Measurements from ENCODE around the gene ZFYVE9. TPM values are rescaled to one million over a fixed set of nuclear protein-coding genes. Genes with fewer than 3 reads are reported as not detected.

The ZFYVE9 gene
- total and polyA plus RNA-seq, 2 of the 13 experiments (the other 11 are each of a cell fraction or from before 2014, with no cell fraction given): 9.2 to 19.8 TPM

DNA sequence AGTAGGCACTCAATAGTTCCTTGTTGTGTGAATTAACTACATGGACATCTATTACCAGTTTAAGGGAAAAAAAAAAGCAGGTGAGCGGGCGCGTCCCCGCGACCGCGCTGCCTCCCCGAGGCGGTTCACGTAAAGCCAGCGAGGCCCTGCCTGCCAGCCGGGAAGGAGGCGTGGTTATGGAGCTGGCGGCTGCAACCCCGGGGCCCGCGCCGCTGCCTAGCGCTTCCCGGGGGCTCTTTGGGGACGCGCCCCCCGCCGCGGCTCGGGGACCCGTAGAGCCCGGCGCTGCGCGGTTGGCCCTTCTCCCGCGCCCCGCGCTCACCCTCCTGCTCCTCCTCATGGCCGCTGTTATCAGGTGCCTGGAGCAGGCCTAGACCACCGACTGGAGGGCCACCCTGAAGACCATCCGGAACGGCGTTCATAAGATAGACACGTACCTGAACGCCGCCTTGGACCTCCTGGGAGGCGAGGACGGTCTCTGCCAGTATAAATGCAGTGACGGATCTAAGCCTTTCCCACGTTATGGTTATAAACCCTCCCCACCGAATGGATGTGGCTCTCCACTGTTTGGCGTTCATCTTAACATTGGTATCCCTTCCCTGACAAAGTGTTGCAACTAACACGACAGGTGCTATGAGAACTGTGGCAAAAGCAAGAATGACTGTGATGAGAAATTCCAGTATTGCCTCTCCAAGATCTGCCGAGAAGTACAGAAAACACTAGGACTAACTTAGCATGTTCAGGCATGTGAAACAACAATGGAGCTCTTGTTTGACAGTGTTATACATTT is 226.7 kb downstream of the ZFYVE9 start (continued):
- TF ChIP-seq, protein P1, sequence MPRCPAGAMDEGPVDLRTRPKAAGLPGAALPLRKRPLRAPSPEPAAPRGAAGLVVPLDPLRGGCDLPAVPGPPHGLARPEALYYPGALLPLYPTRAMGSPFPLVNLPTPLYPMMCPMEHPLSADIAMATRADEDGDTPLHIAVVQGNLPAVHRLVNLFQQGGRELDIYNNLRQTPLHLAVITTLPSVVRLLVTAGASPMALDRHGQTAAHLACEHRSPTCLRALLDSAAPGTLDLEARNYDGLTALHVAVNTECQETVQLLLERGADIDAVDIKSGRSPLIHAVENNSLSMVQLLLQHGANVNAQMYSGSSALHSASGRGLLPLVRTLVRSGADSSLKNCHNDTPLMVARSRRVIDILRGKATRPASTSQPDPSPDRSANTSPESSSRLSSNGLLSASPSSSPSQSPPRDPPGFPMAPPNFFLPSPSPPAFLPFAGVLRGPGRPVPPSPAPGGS (CRISPR knock-in tag; IDR thresholded peaks at IDR 0.05): peak; percentile 79; the same call in 1 of the 2 replicates
- no peak for TF ChIP-seq EED (CRISPR knock-in tag; IDR thresholded peaks at IDR 0.05)
- 0 out of 2 replicates have a peak, but pooled peaks have one; percentile 28 for TF ChIP-seq POGZ (CRISPR knock-in tag; IDR thresholded peaks at IDR 0.05)
- TF ChIP-seq, protein P2, sequence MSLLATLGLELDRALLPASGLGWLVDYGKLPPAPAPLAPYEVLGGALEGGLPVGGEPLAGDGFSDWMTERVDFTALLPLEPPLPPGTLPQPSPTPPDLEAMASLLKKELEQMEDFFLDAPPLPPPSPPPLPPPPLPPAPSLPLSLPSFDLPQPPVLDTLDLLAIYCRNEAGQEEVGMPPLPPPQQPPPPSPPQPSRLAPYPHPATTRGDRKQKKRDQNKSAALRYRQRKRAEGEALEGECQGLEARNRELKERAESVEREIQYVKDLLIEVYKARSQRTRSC (CRISPR knock-in tag; IDR thresholded peaks at IDR 0.05; ENCODE audit: low read depth): no peak
- no peak for TF ChIP-seq RNF2 (conservative IDR thresholded peaks at IDR 0.05; ENCODE audit: low read depth)
- no peak for TF ChIP-seq SMARCE1 (IDR thresholded peaks at IDR 0.05; ENCODE audit: borderline replicate concordance)
- TF ChIP-seq ZNF709 (CRISPR knock-in tag; IDR thresholded peaks at IDR 0.05): no peak
- no peak for TF ChIP-seq ZNF572 (CRISPR knock-in tag; IDR thresholded peaks at IDR 0.05)
- no peak for TF ChIP-seq ZSCAN22 (CRISPR knock-in tag; IDR thresholded peaks at IDR 0.05)
- no peak for TF ChIP-seq CHCHD3 (CRISPR knock-in tag; IDR thresholded peaks at IDR 0.05)
- no peak; the same call in 1 of the 2 replicates for TF ChIP-seq ZNF761 (CRISPR knock-in tag; conservative IDR thresholded peaks at IDR 0.05)
- TF ChIP-seq, protein P3, sequence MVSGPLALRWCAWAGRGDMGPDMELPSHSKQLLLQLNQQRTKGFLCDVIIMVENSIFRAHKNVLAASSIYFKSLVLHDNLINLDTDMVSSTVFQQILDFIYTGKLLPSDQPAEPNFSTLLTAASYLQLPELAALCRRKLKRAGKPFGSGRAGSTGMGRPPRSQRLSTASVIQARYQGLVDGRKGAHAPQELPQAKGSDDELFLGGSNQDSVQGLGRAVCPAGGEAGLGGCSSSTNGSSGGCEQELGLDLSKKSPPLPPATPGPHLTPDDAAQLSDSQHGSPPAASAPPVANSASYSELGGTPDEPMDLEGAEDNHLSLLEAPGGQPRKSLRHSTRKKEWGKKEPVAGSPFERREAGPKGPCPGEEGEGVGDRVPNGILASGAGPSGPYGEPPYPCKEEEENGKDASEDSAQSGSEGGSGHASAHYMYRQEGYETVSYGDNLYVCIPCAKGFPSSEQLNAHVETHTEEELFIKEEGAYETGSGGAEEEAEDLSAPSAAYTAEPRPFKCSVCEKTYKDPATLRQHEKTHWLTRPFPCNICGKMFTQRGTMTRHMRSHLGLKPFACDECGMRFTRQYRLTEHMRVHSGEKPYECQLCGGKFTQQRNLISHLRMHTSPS (CRISPR knock-in tag; IDR thresholded peaks at IDR 0.05; ENCODE audit: low read depth): no peak
- TF ChIP-seq YEATS2 (CRISPR knock-in tag; IDR thresholded peaks at IDR 0.05; ENCODE audit: borderline replicate concordance): no peak
- no peak for TF ChIP-seq TRIM24 (CRISPR knock-in tag; IDR thresholded peaks at IDR 0.05)
- TF ChIP-seq SALL1 (CRISPR knock-in tag; IDR thresholded peaks at IDR 0.05): 0 out of 2 replicates have a peak, but pooled peaks have one; percentile 54
- no peak for TF ChIP-seq ATF1 (CRISPR knock-in tag; IDR thresholded peaks at IDR 0.05)
- TF ChIP-seq, protein P4, sequence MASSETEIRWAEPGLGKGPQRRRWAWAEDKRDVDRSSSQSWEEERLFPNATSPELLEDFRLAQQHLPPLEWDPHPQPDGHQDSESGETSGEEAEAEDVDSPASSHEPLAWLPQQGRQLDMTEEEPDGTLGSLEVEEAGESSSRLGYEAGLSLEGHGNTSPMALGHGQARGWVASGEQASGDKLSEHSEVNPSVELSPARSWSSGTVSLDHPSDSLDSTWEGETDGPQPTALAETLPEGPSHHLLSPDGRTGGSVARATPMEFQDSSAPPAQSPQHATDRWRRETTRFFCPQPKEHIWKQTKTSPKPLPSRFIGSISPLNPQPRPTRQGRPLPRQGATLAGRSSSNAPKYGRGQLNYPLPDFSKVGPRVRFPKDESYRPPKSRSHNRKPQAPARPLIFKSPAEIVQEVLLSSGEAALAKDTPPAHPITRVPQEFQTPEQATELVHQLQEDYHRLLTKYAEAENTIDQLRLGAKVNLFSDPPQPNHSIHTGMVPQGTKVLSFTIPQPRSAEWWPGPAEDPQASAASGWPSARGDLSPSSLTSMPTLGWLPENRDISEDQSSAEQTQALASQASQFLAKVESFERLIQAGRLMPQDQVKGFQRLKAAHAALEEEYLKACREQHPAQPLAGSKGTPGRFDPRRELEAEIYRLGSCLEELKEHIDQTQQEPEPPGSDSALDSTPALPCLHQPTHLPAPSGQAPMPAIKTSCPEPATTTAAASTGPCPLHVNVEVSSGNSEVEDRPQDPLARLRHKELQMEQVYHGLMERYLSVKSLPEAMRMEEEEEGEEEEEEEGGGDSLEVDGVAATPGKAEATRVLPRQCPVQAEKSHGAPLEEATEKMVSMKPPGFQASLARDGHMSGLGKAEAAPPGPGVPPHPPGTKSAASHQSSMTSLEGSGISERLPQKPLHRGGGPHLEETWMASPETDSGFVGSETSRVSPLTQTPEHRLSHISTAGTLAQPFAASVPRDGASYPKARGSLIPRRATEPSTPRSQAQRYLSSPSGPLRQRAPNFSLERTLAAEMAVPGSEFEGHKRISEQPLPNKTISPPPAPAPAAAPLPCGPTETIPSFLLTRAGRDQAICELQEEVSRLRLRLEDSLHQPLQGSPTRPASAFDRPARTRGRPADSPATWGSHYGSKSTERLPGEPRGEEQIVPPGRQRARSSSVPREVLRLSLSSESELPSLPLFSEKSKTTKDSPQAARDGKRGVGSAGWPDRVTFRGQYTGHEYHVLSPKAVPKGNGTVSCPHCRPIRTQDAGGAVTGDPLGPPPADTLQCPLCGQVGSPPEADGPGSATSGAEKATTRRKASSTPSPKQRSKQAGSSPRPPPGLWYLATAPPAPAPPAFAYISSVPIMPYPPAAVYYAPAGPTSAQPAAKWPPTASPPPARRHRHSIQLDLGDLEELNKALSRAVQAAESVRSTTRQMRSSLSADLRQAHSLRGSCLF (CRISPR knock-in tag; IDR thresholded peaks at IDR 0.05; ENCODE audit: borderline replicate concordance): no peak
- no peak for TF ChIP-seq JARID2 (CRISPR knock-in tag; IDR thresholded peaks at IDR 0.05; ENCODE audit: insufficient replicate concordance)
- TF ChIP-seq, protein P5, sequence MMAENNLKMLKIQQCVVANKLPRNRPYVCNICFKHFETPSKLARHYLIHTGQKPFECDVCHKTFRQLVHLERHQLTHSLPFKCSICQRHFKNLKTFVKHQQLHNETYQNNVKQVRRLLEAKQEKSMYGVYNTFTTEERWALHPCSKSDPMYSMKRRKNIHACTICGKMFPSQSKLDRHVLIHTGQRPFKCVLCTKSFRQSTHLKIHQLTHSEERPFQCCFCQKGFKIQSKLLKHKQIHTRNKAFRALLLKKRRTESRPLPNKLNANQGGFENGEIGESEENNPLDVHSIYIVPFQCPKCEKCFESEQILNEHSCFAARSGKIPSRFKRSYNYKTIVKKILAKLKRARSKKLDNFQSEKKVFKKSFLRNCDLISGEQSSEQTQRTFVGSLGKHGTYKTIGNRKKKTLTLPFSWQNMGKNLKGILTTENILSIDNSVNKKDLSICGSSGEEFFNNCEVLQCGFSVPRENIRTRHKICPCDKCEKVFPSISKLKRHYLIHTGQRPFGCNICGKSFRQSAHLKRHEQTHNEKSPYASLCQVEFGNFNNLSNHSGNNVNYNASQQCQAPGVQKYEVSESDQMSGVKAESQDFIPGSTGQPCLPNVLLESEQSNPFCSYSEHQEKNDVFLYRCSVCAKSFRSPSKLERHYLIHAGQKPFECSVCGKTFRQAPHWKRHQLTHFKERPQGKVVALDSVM (CRISPR knock-in tag; IDR thresholded peaks at IDR 0.05): no peak; the same call in 1 of the 2 replicates

Data from HepG2 (cell line).